Caki2 (cell line): ENCODE results near the gene GXYLT1. TPM values are rescaled to one million over a fixed set of nuclear protein-coding genes. Genes with fewer than 3 reads are reported as not detected.
A peak's percentile ranks its signal among the peaks of the same experiment; 100 is the strongest.
"Not testable (repeated sequence)": the region's sequence is repeated elsewhere in the genome, so short reads cannot be mapped to it uniquely, and the experiment has no call there.

ENCODE experiments used
- DNase-seq: peaks from one replicate; pipeline ENCODE4 v3.0.0-alpha.2; 2015; ENCODE audit warnings: low read depth
- in situ Hi-C: cut with HindIII; loops from 2 replicates; pipeline ENCODE4 v1.10.0; 2016; ENCODE audit warnings: low sequenced_read_pairs, low pct_unique_long_range_greater_than_20kb, mixed read lengths
- total RNA-seq: library from RNA; depleted of rRNA; stranded (reverse); fragments of >200 nt; shearing (Covaris generic); gene quantifications from 2 replicates; pipeline ENCODE4 v1.2.3, GENCODE V29; 2014; ENCODE audit warnings: low replicate concordance; rRNA removed

Gene GXYLT1, protein sequence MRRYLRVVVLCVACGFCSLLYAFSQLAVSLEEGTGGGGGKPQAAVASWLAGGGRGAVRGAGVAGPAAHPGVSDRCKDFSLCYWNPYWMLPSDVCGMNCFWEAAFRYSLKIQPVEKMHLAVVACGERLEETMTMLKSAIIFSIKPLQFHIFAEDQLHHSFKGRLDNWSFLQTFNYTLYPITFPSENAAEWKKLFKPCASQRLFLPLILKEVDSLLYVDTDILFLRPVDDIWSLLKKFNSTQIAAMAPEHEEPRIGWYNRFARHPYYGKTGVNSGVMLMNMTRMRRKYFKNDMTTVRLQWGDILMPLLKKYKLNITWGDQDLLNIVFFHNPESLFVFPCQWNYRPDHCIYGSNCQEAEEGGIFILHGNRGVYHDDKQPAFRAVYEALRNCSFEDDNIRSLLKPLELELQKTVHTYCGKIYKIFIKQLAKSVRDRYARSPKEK
- 16.3 and 21.9 TPM in 2 replicates for total RNA-seq

GRCh38 chr12:42144408-42145196 is at the start of gene GXYLT1:
Gene GXYLT1, minus strand, starts transcription at chr12:42144874. Its CDS starts 228 bp downstream, at chr12:42144646.
- in situ Hi-C loops, result loop anchor here (25.0 kb wide), 1 partner anchor 193 kb away; the partner anchor contains the start of genes PPHLN1 and ZCRB1
- DNase-seq, result peak; percentile 99

- no peak for DNase-seq
- in situ Hi-C loops, result no loop called here
Measured at GRCh38 chr12:42192686-42193085, 48.0 kb upstream of the GXYLT1 start.

DNA sequence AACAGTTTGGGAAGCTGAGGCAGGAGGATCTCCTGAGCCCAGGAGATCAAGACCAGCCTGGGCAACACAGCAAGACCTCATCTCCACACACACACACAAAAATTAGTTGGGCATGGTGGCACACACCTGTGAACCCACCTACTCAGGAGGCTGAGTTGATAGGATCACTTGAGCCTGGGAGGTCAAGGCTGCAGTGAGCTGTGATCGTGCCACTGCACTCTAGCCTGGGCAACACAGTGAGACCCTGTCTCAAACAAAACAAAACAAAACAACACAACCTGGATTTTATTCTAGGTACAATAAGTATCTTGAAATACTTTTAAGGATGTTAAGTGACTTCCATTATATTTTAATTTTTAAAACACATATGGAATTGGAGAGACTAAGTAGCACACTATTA is 47.6 kb upstream of the GXYLT1 start:
- in situ Hi-C loops, result no loop called here

DNA sequence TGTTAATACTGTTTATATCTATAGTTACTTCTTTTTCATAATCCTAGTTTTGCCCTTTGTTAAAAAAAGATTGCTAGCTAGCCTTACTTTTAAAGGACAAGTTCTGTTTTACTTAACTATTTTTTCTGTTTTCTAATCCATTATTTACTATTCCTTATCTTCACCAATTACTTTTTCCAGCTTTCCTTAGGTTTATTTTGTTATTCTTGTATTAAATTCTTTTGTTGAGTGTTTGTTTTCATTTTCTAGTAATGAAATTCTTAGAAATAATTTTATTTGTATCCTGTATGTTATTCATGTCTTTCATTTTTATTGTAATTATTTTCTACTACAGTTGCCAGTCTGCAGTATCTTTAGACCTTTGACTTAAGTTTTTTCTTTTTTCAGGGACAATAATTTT is 45.7 kb upstream of the GXYLT1 start:
- in situ Hi-C loops, result no loop called here
- DNase-seq, result no peak

More for the DNA sequence above, 47.6 kb upstream of the GXYLT1 start:
- DNase-seq, result no peak

DNA sequence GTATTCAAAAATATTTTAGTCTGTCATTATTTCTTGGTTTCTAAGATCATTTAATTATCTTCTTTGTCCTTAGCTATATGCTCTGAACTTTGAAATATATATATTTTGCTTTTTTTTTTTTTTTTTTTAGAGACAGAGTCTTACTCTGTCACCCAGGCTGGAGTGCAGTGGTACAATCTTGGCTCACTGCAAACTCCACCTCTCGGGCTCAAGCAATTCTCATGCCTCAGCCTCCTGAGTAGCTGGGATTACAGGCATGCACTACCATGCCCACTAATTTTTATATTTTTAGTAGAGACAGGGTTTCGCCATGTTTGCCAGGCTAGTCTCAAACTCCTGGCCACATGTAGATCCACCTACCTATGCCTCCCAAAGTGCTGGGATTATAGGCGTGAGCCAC is 43.6 kb upstream of the GXYLT1 start:
- in situ Hi-C loops, result not testable (repeated sequence)

DNA sequence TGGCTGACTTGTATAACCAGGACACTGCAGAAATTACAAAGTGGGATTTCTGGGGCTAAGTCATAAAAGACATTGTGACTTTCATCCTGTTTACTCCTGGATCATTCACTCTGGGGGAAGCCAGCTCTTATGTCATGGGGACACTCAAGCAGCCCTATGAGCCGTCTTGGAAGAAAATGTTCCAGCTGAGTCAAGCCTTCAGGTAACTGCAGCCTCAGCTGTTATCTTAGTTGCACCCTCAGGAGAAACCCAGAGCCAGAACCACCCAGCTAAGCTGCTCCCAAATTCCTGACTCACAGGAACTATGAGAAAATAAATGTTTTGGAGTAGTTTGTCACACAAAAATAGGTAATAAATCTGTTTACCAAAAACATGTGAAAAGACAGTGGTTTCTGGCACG is 43.1 kb upstream of the GXYLT1 start:
- no peak for DNase-seq
- in situ Hi-C loops, result no loop called here

More for the DNA sequence above, 43.6 kb upstream of the GXYLT1 start:
- DNase-seq, result not testable (repeated sequence)

- in situ Hi-C loops, result no loop called here
- DNase-seq, result no peak
Measured at GRCh38 chr12:42186793-42187192, 42.1 kb upstream of the GXYLT1 start.

- no peak for DNase-seq
- in situ Hi-C loops, result no loop called here
Measured at GRCh38 chr12:42182394-42182793, 37.7 kb upstream of the GXYLT1 start.

- DNase-seq, result peak; percentile 13
- in situ Hi-C loops, result no loop called here
Measured at GRCh38 chr12:42180990-42181596, 36.4 kb upstream of the GXYLT1 start.

DNA sequence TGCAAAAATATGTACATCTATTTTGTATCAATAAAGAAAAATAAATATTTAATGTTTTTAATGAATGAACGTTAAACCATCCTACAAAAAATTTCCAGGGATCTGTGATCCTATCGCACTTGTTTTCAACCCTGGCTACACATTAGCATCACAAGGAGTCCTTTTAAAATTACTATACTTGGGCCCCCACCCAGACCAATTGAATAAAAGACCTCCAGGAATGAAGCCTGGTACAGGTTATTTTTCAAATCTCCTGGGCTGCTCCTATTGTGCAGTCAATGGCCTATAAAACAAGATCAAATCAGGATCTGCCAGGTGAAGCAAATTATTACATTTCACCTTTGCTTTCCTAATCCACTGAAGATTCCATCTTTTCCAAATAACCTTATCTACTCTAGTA is 33.4 kb upstream of the GXYLT1 start:
- no peak for DNase-seq
- in situ Hi-C loops, result no loop called here

- in situ Hi-C loops, result no loop called here
- no peak for DNase-seq
Measured at GRCh38 chr12:42174978-42175377, 30.3 kb upstream of the GXYLT1 start.

DNA sequence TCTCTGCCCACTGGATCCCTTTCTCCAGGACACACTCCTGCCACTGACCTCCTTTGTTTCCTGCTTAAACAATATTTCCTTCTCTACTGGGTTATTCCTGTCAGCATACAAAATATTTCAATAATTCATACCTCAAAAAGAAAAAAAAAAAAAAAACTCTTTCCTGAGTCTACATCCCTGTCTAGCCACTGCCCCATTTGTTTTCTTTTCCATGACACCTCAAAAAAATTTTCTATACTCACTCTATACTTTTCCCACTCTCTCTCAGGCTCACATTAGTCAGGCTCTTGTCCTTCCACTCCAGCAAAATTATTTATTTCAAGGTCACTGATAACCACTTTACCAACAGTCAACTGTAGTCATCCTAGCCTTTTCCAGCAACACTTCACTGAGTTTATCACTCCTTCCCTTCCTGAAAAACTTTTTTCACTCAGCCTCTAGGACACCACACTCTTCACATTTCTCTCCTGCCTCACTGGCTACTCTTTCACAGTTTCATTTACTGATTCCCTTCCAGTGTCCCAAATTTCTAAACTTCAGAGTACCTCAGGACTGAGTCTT is 29.4 kb upstream of the GXYLT1 start:
- no peak for DNase-seq
- in situ Hi-C loops, result no loop called here

DNA sequence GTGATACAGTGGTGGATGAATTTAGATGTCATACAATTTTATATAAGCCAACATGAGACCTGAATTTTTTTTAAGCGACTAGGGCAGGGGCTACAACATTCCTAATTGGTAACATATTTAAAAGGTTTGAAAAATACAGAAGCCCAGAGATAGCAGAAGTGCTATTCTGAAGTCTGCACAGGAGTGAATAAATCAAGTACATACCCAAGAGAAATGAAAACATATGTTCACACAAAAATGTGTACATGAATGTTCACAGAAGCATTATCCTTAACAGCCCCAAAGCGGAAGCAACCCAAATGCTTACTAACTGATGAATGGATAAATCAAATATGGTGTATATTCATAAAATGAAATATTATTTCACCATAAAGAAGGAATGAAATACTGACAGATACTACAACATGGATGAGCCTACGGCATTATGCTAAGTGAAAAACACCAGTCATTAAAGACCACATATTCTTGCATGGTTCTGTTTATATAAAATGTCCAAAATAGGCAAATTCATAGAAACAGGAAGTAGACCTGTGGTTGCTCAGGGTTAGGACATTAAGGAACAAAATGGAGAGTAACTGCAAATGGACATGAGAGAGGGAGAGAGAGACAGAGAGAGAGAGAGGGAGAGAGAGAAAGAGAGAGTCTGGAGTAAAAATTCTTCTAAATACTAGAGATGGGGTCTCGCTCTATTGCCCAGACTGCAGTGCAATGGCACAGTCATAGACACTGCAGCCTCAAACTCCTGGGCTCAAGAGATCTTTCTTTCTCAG is 28.0 kb upstream of the GXYLT1 start:
- in situ Hi-C loops, result no loop called here
- no peak for DNase-seq

DNA sequence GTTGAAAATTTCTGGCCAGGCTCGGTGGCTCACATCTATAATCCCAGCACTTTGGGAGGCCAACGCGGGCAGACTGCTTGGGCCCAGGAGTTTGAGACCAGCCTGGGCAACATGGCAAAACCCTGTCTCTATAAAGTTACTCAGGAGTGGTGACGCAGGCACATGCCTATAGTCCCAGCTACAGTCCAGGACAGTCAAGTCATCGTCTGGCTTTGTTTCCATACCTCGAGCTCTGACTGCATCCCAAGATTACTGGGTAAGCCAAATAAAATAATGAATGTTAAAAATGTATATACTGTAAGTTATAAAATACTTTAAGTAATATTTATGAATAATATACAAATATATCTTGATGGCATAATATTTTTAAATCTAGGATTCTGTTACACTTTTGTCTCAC is 23.0 kb upstream of the GXYLT1 start:
- DNase-seq, result no peak
- in situ Hi-C loops, result no loop called here

DNA sequence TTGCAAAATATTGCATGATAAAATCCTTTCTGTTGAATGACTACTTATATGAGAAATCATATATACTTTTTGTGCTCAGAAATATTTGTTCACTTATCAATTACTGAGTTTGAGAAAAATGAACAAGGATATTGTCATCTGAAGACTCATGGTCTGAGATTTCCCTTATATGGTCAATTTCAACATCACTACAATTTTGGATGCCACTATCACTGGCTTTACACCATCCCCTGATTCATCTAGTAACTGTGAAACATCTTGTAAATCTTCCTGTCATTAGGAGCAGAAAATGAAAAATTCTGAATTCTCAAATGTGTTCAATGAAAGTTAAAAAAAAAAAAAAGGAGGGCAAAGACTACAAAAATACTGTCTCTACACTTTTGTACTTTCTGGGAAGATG is 21.8 kb upstream of the GXYLT1 start:
- DNase-seq, result no peak
- in situ Hi-C loops, result no loop called here

DNA sequence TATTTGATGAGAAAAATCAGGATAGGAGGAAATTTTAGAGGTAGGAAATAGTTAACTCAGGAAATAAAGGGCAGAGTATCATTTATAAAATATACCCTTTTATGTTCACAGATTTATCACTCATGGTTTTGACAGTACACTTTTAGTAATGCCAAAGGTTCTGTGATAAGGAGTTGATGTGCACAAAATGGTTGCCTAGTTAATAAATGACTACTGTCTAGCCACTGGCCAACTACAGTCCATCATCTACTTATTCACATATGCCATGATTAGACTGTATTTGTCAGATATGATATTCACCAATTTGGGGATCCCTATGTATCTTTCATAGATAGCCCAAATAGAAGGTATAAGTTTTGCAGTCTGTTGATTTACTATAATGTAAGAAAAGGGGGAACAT is 19.2 kb upstream of the GXYLT1 start:
- DNase-seq, result no peak
- in situ Hi-C loops, result no loop called here

DNA sequence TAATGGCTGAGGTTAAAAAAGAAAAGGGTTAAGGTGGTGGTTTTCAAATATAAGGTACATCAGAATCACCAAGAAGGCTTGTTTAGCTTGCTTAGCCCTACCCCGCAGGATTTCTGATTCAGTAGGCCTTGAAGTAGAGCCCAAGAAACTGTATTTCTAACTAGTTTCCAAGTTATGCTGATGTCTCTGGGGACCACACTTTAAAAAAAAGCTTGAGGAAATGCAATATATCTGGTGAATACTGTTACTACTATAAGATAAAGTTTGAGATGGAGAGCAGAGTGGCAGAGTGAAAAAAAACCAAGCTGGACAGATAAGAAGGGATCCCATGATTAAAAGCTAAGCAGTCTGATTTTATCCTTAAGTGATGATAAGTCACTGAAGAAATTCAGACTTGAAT is 18.3 kb upstream of the GXYLT1 start:
- in situ Hi-C loops, result no loop called here
- no peak for DNase-seq

DNA sequence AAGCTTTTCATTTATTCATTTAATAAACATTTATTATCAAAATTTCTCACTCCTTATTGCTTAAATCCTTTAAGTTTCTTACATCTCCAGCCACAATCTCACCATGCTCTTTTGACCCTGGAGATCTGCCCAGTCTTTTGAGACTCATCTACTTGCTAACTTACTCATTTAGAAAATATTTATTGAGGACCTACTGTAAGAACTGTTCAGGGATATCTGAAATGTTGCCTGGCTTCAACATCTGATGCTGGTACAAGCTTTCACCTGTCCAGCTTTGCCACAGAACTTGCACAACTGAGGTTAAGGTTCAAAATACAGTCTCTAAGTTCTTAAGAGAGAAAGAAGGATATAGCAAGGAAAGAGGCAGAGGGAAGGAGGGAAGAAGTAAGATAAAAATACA is 17.5 kb upstream of the GXYLT1 start:
- in situ Hi-C loops, result no loop called here
- DNase-seq, result no peak
